ENCODE measurements around the gene IGSF8.

DNA sequence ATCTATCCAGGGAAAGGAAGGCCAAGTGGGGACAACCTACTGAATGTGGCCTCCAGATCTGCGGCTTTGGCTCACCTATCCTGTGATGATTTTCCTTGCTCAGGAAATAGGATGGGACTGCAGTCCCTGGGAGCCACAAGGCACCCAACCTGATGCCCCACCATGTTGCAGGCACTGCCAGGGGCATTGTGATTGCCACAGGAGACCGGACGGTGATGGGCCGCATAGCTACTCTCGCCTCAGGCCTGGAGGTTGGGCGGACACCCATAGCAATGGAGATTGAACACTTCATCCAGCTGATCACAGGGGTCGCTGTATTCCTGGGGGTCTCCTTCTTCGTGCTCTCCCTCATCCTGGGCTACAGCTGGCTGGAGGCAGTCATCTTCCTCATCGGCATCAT is 29.0 kb upstream of the IGSF8 start:
- TF ChIP-seq, protein P1, sequence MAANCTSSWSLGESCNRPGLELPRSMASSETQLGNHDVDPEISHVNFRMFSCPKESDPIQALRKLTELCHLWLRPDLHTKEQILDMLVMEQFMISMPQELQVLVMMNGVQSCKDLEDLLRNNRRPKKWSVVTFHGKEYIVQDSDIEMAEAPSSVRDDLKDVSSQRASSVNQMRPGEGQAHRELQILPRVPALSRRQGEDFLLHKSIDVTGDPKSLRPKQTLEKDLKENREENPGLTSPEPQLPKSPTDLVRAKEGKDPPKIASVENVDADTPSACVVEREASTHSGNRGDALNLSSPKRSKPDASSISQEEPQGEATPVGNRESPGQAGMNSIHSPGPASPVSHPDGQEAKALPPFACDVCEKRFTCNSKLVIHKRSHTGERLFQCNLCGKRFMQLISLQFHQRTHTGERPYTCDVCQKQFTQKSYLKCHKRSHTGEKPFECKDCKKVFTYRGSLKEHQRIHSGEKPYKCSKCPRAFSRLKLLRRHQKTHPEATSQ (tag by site-specific recombination; IDR thresholded peaks at IDR 0.05) = no peak
- TF ChIP-seq, protein P2, sequence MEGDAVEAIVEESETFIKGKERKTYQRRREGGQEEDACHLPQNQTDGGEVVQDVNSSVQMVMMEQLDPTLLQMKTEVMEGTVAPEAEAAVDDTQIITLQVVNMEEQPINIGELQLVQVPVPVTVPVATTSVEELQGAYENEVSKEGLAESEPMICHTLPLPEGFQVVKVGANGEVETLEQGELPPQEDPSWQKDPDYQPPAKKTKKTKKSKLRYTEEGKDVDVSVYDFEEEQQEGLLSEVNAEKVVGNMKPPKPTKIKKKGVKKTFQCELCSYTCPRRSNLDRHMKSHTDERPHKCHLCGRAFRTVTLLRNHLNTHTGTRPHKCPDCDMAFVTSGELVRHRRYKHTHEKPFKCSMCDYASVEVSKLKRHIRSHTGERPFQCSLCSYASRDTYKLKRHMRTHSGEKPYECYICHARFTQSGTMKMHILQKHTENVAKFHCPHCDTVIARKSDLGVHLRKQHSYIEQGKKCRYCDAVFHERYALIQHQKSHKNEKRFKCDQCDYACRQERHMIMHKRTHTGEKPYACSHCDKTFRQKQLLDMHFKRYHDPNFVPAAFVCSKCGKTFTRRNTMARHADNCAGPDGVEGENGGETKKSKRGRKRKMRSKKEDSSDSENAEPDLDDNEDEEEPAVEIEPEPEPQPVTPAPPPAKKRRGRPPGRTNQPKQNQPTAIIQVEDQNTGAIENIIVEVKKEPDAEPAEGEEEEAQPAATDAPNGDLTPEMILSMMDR (tag by site-specific recombination; IDR thresholded peaks at IDR 0.05) = no peak
